Neural crest cell (in vitro differentiated cells): Measurements from ENCODE around the gene NFIA. TPM values are rescaled to one million over a fixed set of nuclear protein-coding genes. Genes with fewer than 3 reads are reported as not detected.

ENCODE experiments used
- DNase-seq: peaks from one replicate; pipeline ENCODE4 v3.0.0; 2021; ENCODE audit warnings: low read depth, mixed read lengths, low spot score
- H3K27ac Mint-ChIP-seq: one replicate; pipeline ENCODE4 v1.8.0; 2021; ENCODE audit warnings: mild to moderate bottlenecking, mixed read lengths; ENCODE audit not compliant: unreplicated experiment
- H3K27me3 Mint-ChIP-seq: 2 replicates; pipeline ENCODE4 v1.8.0; 2021; ENCODE audit warnings: low read depth, mild to moderate bottlenecking, mixed read lengths
- H3K36me3 Mint-ChIP-seq: 2 replicates; pipeline ENCODE4 v1.8.0; 2021; ENCODE audit warnings: low read depth, mild to moderate bottlenecking, mixed read lengths
- H3K4me1 Mint-ChIP-seq: 2 replicates; pipeline ENCODE4 v1.8.0; 2021; ENCODE audit warnings: mixed read lengths
- H3K4me3 Mint-ChIP-seq: one replicate; pipeline ENCODE4 v1.8.0; 2021; ENCODE audit warnings: mild to moderate bottlenecking, mixed read lengths
- H3K9me3 Mint-ChIP-seq: 2 replicates; pipeline ENCODE4 v1.8.0; 2021; ENCODE audit warnings: mixed read lengths
- total RNA-seq: library from RNA; stranded (reverse); gene quantifications from 2 replicates; pipeline ENCODE4 v1.2.1, GENCODE V29; 2021
- TF ChIP-seq, protein P1 (sequence below): fragments of 200-600 bp; sonication (generic); conservative IDR thresholded peaks from 2 replicates; pipeline ENCODE4 v1.5.0; 2021; ENCODE audit warnings: antibody characterized with exemption, mild to moderate bottlenecking

NFIA gene
- total RNA-seq, 1 donor from 2014 or later = 3.4 TPM

DNA sequence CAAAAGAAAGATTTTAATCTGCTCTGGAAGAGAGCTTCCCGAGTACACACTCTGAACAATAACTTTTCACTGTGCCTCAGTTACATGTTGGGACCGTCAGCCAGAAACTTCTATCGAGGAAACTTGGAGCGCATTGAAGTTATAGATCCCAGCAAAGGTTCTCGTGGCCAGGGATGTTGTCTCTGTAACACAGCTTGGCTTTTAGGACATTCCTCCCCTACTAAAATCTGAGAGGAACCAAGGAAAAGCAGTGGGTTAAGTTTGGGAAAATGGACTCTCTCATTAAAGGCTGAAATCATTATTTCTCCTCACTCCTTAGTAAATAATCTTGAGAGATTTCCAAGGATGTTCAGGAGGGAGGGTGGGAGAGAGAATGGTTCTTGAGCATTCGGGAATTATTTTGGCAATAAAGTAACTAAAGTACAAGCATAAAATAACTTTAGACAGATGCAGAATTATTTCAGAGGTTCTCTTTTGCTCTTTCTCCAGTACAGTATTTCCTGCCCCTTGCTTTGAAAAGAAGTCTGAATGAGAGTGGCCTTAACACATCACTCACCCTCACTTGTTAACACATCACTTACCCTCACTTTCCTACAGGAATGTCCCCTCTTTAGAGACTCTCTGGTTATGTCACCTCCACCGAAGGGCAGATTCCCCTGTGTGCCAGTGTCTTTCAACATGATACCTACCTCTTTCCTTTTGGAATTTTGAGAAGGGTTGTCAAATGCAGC is 1.8 kb upstream of the NFIA start:
- Mint-ChIP-seq H3K9me3 (no peaks in the 10 kb centered on the region), H3K27ac (no peak overlapping the region), H3K36me3 (no peaks in the 10 kb centered on the region), H3K4me1 (peaks cover 53% of the 10 kb centered on the region), H3K27me3 (peaks cover 66% of the 10 kb centered on the region), H3K4me3 (peak overlapping the region; percentile 86)
- TF ChIP-seq, protein P1, sequence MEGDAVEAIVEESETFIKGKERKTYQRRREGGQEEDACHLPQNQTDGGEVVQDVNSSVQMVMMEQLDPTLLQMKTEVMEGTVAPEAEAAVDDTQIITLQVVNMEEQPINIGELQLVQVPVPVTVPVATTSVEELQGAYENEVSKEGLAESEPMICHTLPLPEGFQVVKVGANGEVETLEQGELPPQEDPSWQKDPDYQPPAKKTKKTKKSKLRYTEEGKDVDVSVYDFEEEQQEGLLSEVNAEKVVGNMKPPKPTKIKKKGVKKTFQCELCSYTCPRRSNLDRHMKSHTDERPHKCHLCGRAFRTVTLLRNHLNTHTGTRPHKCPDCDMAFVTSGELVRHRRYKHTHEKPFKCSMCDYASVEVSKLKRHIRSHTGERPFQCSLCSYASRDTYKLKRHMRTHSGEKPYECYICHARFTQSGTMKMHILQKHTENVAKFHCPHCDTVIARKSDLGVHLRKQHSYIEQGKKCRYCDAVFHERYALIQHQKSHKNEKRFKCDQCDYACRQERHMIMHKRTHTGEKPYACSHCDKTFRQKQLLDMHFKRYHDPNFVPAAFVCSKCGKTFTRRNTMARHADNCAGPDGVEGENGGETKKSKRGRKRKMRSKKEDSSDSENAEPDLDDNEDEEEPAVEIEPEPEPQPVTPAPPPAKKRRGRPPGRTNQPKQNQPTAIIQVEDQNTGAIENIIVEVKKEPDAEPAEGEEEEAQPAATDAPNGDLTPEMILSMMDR = no peak
- no peak for DNase-seq

DNA sequence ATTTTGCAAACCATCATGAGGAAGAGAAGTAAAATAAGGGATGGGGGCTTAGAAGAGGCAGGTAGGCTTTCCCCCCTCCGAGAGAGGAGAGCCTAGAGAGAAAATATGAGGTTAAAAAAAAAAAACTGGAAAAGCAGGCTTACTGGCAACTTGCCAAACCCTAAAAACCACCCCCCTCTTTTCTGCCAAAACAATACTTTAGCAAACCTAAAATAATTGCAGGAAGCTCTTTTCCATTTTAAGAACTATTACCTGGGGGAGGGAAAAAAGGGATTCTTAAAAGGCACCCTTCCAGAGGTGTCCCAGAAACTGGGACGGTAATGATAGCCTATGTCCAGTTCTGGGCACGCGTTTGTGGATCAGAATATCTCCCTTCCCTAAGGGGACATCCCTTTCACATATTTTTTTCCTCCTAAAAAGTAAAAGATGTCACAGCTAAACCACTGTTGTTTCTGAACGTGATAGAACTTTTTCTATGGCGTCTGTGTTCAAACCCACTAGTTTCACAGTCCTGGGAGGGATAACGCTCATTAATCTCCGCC is 1.1 kb upstream of the NFIA start:
- Mint-ChIP-seq H3K9me3 (no peaks in the 10 kb centered on the region), H3K27me3 (peaks cover 73% of the 10 kb centered on the region), H3K36me3 (no peaks in the 10 kb centered on the region), H3K4me3 (peak overlapping the region; percentile 86), H3K4me1 (peaks cover 50% of the 10 kb centered on the region), H3K27ac (no peak overlapping the region)
- TF ChIP-seq, protein P1 = no peak
- DNase-seq = no peak

DNA sequence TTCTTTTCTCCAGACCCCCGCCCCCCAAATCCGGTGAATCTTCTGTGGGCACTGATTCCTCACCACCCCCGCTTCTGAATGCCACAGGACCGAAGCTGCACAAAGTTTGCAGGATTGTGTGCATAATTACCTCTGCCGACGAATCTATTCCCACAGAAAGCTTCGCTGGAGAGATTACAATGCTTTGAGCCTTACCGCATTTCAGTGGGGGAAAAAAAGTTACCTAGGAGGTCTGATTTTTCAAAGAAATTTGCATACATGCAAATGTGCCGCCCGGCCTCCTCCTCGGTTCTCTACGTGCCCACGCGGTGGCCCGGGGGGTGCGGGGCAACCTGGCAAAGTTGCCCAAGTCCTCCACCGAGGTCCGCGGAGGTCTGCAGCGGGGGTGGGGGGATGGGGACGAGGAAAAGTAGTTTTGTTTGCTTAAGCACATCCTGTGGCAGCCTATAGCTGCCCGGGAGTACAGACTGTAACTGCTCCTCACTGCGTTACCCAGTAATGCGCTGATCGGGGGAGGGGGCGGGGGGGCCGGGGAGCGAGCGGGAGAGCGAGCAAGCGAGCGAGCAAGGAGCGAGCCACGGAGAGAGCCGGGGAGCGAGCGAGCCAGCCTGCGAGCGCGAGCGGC is 563 bp upstream of the NFIA start:
- Mint-ChIP-seq H3K27me3 (peaks cover 78% of the 10 kb centered on the region), H3K36me3 (no peaks in the 10 kb centered on the region), H3K4me3 (peak overlapping the region; percentile 86), H3K4me1 (peaks cover 45% of the 10 kb centered on the region), H3K27ac (no peak overlapping the region), H3K9me3 (no peaks in the 10 kb centered on the region)
- TF ChIP-seq, protein P1 = no peak
- no peak for DNase-seq

DNA sequence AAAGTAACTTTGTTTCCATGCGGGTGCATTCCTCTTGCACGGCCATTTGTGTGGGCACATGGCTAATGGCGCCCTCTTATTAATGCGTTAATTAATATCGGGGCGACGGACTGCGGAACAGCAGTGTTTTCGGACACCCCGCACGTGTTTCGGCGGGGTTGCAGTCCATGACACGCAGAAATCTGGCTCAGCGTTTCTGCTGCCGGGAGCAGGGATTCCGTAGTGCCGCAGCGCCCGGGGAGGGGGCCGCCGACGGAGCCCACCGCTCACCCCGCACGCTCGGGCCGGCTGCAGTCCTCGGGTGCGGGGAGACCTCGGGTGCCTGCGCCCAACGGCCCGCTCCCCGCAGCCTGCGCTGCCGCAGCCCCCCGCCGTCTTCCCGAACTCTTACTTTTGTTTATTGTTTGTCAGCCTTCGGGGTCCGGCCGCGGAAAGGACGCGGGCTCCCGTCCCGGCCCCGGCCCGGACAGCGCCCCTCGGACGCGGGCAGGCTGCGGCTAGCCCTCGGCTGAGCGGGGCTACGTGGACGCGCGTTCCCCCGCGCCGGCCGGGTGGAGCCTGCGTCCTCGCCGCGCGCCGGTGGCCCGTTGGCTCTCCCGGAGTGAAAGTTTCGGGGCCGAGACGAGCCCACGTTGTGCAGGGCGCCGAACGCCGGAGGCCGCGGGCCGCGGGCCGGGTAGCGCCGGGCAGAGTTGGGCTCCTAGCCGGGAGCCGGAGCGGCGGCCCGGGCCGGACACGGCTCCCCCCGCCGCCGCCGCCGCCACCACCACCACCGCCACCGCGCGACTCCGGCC is 849 bp downstream of the NFIA start:
- H3K27me3 Mint-ChIP-seq = peaks cover 86% of the 10 kb centered on the region
- H3K9me3 Mint-ChIP-seq = no peaks in the 10 kb centered on the region
- H3K4me1 Mint-ChIP-seq = peaks cover 39% of the 10 kb centered on the region
- H3K27ac Mint-ChIP-seq = no peak overlapping the region
- H3K4me3 Mint-ChIP-seq = peak overlapping the region; percentile 94
- H3K36me3 Mint-ChIP-seq = no peaks in the 10 kb centered on the region
- TF ChIP-seq, protein P1 = no peak
- DNase-seq = no peak

DNA sequence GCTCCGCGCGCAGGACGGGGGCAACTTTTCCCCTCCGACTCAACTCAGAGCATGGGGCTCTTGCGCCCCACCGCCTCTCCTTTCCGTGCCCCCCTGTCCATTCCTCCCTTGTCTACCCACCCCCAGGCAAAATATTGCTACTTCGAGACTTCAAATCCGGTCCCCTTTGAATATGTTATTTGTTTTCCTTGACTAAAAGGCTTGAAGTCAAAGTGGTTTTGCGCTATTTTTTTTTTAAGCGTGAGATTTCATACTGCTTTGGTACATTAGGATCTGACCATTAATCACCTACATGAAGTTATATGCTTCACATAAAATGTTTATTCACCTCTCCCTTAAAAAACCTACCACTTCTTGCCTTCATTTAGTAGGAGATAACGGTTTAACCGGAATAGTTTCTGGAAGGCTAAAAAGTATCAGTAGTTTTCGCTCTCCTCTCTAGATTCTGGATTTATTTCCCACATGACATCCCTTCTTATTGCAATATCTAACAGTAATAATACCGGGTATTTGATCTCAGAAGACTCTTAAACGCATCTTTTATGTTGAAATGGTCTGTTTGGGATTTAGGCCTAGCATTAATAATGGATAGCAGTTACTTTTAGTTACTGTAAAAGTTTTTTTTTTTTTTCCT is 1.6 kb downstream of the NFIA start:
- Mint-ChIP-seq H3K27ac (no peak overlapping the region), H3K4me3 (peak overlapping the region; percentile 93), H3K4me1 (peaks cover 32% of the 10 kb centered on the region), H3K36me3 (no peaks in the 10 kb centered on the region), H3K9me3 (no peaks in the 10 kb centered on the region), H3K27me3 (peaks cover 88% of the 10 kb centered on the region)
- DNase-seq = no peak
- TF ChIP-seq, protein P1 = no peak
